CD8-positive, alpha-beta memory T cell (primary cell): ENCODE measurements around the gene VGF. TPM values are rescaled to one million over a fixed set of nuclear protein-coding genes. Genes with fewer than 3 reads are reported as not detected.
"Not testable (repeated sequence)": the region's sequence is repeated elsewhere in the genome, so short reads cannot be mapped to it uniquely, and the experiment has no call there.

Experiments used
- CTCF ChIA-PET: fragments of 350-600 bp; sonication (Branson Sonifier 250); formaldehyde crosslinking; loops from one replicate; lab custom pipeline; 2021; ENCODE audit warnings: antibody characterized with exemption; lab: Charles Lee
- POLR2A ChIA-PET: fragments of 350-600 bp; sonication (Branson Sonifier 250); formaldehyde crosslinking; loops from one replicate; lab custom pipeline; 2021; ENCODE audit warnings: antibody characterized with exemption; lab: Charles Lee
- DNase-seq, 5 donors: peaks; one replicate each; pipeline versions ENCODE4 v3.0.0 to v3.0.0-alpha.2; 2020 to 2022; ENCODE audit warnings: mixed read lengths in 1 of 5
- H3K27ac ChIP-seq: one replicate; pipeline ENCODE4 v1.7.0; 2013; ENCODE audit warnings: low read depth, mild to moderate bottlenecking, low read length, moderate library complexity
- H3K27me3 ChIP-seq: 2 replicates; pipeline ENCODE4 v1.7.0; 2013; ENCODE audit warnings: low read length, mild to moderate bottlenecking; ENCODE audit not compliant: insufficient read depth, poor library complexity, severe bottlenecking
- H3K36me3 ChIP-seq: 2 replicates; pipeline ENCODE4 v1.7.0; 2013; ENCODE audit warnings: mild to moderate bottlenecking, low read length, moderate library complexity; ENCODE audit not compliant: insufficient read depth
- H3K4me1 ChIP-seq: 2 replicates; pipeline ENCODE4 v1.7.0; 2013; ENCODE audit warnings: mild to moderate bottlenecking, low read length, moderate library complexity; ENCODE audit not compliant: insufficient read depth
- H3K4me3 ChIP-seq: 2 replicates; pipeline ENCODE4 v1.7.0; 2013; ENCODE audit warnings: mild to moderate bottlenecking, low read length
- H3K9me3 ChIP-seq: 2 replicates; pipeline ENCODE4 v1.7.0; 2013; ENCODE audit warnings: mild to moderate bottlenecking, low read length
- H3K27ac Mint-ChIP-seq, 8 donors: one replicate each; pipeline ENCODE4 v1.8.0; 2020 to 2021; ENCODE audit warnings: mixed read lengths in 8 of 8, mild to moderate bottlenecking in 6 of 8, inconsistent platforms in 3 of 8, moderate library complexity in 3 of 8
- H3K27me3 Mint-ChIP-seq, 2 donors: one replicate each; pipeline ENCODE4 v1.8.0; 2020 to 2021; ENCODE audit warnings: mixed read lengths in 2 of 2, mild to moderate bottlenecking in 1 of 2, moderate library complexity in 1 of 2
- H3K36me3 Mint-ChIP-seq, 3 donors: one replicate each; pipeline ENCODE4 v1.8.0; 2020 to 2021; ENCODE audit warnings: mixed read lengths in 3 of 3, inconsistent platforms in 1 of 3, mild to moderate bottlenecking in 1 of 3
- H3K4me1 Mint-ChIP-seq, 3 donors: one replicate each; pipeline ENCODE4 v1.8.0; 2020 to 2021; ENCODE audit warnings: mixed read lengths in 3 of 3, inconsistent platforms in 1 of 3, mild to moderate bottlenecking in 1 of 3
- H3K4me3 Mint-ChIP-seq, 7 donors: one replicate each; pipeline ENCODE4 v1.8.0; 2020 to 2021; ENCODE audit warnings: mixed read lengths in 7 of 7, mild to moderate bottlenecking in 6 of 7, moderate library complexity in 4 of 7, inconsistent platforms in 2 of 7
- H3K9me3 Mint-ChIP-seq, 5 donors: one replicate each; pipeline ENCODE4 v1.8.0; 2020 to 2022; ENCODE audit warnings: mixed read lengths in 5 of 5, mild to moderate bottlenecking in 3 of 5, moderate library complexity in 2 of 5, inconsistent platforms in 1 of 5
- polyA plus RNA-seq: library from polyadenylated mRNA; unstranded; fragments of 300-500 nt; fragmentation: Illumina TruSeq; gene quantifications from one replicate; pipeline ENCODE4 v1.2.3, GENCODE V29; 2021
- total RNA-seq, 2 experiments: library from RNA; stranded (reverse); gene quantifications; one replicate each; pipeline ENCODE4 v1.2.3, GENCODE V29; 2021

Gene VGF
- total and polyA plus RNA-seq, 3 experiments from 2014 or later: 0.13 to 0.16 TPM; not detected in 1

DNA sequence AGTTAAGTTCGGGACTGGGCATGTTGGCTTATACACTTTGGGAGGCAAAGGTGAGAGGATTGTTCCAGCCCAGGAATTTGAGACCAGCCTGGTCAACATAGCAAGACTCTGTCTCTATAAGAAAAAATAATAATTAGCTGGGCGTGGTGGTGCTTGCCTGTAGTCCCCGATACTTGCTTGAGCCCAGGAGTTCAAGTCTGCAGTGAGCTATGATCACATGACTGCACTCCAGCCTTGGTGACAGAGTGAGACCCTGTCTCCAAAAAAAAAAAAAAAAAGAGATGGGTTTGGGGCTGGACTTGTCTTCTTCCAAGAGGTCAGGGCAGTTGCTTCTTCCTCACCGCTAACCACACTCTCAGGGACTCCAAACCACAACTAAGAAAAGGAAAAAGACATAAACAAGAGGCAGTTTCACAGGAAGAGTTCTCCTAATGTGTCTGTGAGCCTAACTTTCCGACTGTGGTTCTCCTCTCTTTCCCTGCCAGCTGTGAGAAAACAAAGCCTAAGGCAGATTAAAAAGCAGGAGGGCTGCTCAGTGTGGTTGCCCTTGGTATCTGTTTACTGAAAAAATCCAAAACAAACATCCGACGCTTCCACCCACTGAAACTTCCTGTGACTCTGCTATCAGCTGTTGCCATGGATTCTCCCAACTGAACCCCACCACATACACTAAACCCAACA, 40.9 kb downstream of the VGF start:
- H3K9me3 Mint-ChIP-seq: no peaks in the 10 kb centered on the region
- ChIA-PET CTCF (interaction anchor here (2.2 kb wide), 1 partner anchor 19 kb away, joined by 14 read pairs; no protein-coding TSS in a partner anchor), POLR2A (no interaction called here)
- H3K4me3 ChIP-seq: no peak overlapping the region
- H3K27me3 Mint-ChIP-seq: peaks cover 53 to 77% of the 10 kb centered on the region in 2 donors
- peaks cover 9% of the 10 kb centered on the region for H3K27me3 ChIP-seq
- DNase-seq: no peak
- H3K27ac Mint-ChIP-seq: peak overlapping the region in 1 of 8 donors; percentile 30
- peaks cover 25 to 38% (median 27%) of the 10 kb centered on the region in 3 donors for H3K4me1 Mint-ChIP-seq
- H3K36me3 Mint-ChIP-seq: no peaks in the 10 kb centered on the region
- no peak overlapping the region for H3K4me3 Mint-ChIP-seq
- no peak overlapping the region for H3K27ac ChIP-seq
- H3K9me3 ChIP-seq: no peaks in the 10 kb centered on the region
- no peaks in the 10 kb centered on the region for H3K36me3 ChIP-seq
- H3K4me1 ChIP-seq: peaks cover 21% of the 10 kb centered on the region

DNA sequence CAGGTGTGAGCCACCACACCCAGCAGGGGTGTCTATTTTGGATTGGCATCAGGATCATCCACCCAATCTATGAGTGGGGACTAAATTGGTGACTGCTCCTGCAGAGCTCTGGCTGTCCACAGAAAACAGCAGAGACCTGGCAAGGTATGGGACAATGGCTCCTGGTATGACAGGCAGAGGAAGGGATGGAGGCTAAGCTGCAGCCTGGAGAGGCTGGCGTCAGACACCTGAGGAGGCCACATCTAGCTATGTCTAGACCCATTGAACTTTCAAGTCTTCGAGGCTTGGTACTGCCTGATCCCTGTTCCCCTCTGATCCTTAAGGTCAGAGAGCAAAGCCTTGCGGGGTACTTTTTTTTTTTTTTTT, 41.7 kb downstream of the VGF start:
- Mint-ChIP-seq H3K27ac (no peak overlapping the region), H3K27me3 (peaks cover 58 to 82% of the 10 kb centered on the region in 2 donors), H3K36me3 (no peaks in the 10 kb centered on the region), H3K4me1 (peaks cover 25 to 38% (median 27%) of the 10 kb centered on the region in 3 donors), H3K9me3 (no peaks in the 10 kb centered on the region), H3K4me3 (no peak overlapping the region)
- H3K4me3 ChIP-seq: no peak overlapping the region
- peaks cover 9% of the 10 kb centered on the region for H3K27me3 ChIP-seq
- no peaks in the 10 kb centered on the region for H3K36me3 ChIP-seq
- H3K4me1 ChIP-seq: peaks cover 21% of the 10 kb centered on the region
- ChIA-PET CTCF (interaction anchor here (2.2 kb wide), 1 partner anchor 20 kb away, joined by 14 read pairs; no protein-coding TSS in a partner anchor), POLR2A (no interaction called here)
- DNase-seq: no peak
- no peaks in the 10 kb centered on the region for H3K9me3 ChIP-seq
- no peak overlapping the region for H3K27ac ChIP-seq

DNA sequence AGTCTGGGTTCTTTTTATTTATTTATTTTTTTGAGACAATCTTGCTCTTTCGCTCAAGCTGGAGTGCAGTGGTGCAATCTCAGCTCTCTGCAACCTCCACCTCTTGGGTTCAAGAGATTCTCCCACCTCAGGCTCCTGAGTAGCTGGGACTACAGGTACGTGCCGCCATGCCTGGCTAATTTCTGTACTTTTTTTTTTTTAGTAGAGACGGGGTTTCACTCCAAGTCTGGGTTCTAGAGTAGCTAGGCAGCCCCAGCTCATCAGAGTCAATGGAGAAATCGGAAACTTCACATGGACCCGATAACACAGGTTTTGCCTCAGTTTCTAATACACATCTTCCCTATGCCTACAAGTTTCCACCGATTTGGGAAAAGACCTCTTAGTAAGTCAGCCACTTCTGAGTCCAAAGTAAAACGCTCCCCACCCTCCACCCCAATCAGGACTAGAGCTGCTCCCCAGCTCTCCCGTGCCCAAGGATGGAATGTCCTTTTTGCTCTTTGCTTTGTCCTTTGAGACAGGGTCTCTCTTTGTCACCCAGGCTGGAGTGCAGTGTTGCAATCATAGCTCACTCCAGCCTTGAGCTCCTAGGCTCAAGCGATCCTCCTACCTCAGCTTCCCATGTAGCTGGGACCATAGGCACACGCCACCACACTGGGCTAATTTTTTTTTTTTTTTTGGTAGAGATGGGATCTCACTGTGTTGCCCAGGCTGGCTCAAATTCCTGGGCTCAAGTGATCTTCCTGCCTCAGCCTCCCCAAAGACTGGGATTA, 42.3 kb downstream of the VGF start:
- H3K9me3 Mint-ChIP-seq: peaks cover 0 to 2% (median 0%) of the 10 kb centered on the region in 5 donors
- Histone ChIP-seq H3K27ac (no peak overlapping the region), H3K36me3 (no peaks in the 10 kb centered on the region), H3K4me1 (peaks cover 21% of the 10 kb centered on the region), H3K4me3 (no peak overlapping the region), H3K9me3 (no peaks in the 10 kb centered on the region), H3K27me3 (peaks cover 9% of the 10 kb centered on the region)
- H3K4me1 Mint-ChIP-seq: peaks cover 25 to 35% (median 27%) of the 10 kb centered on the region in 3 donors
- ChIA-PET CTCF (interaction anchor here (0.9 to 2.2 kb wide), 2 partner anchors 20 to 21 kb away, joined by 3 to 14 read pairs; no protein-coding TSS in a partner anchor), POLR2A (no interaction called here)
- H3K4me3 Mint-ChIP-seq: no peak overlapping the region
- no peak for DNase-seq
- peaks cover 59 to 81% of the 10 kb centered on the region in 2 donors for H3K27me3 Mint-ChIP-seq
- peak overlapping the region in 1 of 8 donors; percentile 15 for H3K27ac Mint-ChIP-seq
- H3K36me3 Mint-ChIP-seq: no peaks in the 10 kb centered on the region

DNA sequence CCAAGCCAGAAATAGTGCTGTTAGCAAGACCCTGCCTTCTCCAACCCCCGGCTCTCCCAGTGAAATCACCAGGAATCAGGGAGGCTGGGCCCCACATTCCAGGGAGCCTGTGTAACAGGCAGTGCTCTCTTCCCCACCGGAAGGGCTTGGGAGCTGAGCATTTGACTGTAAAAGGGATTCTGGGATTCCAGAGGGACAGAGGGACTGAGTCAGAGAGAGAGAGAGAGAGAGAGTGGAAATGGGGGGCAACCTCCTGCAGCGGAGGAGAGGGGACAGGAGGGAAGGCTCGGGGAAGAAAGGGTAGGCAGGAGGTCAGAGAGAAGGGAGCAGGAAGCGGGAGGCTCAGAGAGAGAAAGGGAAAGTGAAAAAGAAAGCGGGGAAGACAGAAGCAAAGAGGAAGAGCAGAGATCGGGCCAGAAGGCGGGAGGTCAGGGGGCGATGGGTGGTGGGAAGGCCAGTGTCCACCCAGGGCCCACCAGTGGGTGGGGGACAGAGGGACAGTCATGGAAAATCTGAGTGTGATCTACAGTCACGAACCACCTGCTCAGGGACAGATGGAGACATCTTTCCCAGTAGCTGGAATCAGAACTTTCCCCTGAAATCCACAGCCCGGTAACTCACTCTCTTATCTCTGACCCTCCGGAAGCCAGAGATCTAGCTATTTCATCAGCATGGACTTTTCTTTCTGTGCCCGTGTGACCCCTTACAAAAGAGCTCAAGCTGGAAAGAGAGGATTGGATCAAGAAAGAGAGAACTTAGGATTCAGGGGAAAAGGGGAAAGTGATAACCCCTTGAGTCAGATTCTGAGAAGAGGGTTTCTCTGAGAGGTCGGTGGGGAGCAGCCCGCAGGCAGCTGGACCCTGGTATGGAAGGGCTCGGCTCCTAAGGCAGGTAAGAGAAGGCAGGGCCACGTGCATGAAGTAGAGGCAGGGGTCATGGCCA, 43.1 kb downstream of the VGF start:
- peaks cover 56 to 76% of the 10 kb centered on the region in 2 donors for H3K27me3 Mint-ChIP-seq

DNA sequence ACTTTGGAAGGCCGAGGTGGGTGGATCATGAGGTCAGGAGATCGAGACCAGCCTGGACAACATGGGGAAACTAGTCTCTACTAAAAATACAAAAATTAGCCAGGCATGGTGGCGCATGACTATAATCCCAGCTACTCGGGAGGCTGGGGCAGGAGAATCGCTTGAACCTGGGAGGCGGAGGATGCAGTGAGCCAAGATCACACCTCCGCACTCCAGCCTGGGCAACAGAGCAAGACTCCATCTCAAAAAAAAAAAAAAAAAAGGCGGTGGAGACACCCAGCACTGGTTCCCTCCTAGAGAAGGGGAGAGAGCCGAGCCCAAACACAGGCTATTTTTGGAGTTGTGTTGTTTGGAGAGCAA, 43.8 kb downstream of the VGF start:
- H3K27me3 ChIP-seq, DNase-seq, H3K4me3 ChIP-seq, H3K9me3 ChIP-seq, H3K27ac Mint-ChIP-seq, CTCF ChIA-PET, H3K36me3 Mint-ChIP-seq, H3K9me3 Mint-ChIP-seq, H3K4me3 Mint-ChIP-seq, POLR2A ChIA-PET, H3K36me3 ChIP-seq, H3K27ac ChIP-seq: not testable (repeated sequence)
- Mint-ChIP-seq H3K4me1 (peaks cover 16 to 25% (median 18%) of the 10 kb centered on the region in 3 donors), H3K27me3 (peaks cover 56 to 73% of the 10 kb centered on the region in 2 donors)
- H3K4me1 ChIP-seq: peaks cover 14% of the 10 kb centered on the region

More for the DNA sequence above, 43.1 kb downstream of the VGF start:
- Mint-ChIP-seq H3K36me3 (no peaks in the 10 kb centered on the region), H3K9me3 (peaks cover 0 to 2% (median 0%) of the 10 kb centered on the region in 5 donors), H3K4me1 (peaks cover 23 to 32% (median 24%) of the 10 kb centered on the region in 3 donors), H3K4me3 (peak overlapping the region in 2 of 7 donors; percentile 15 to 27), H3K27ac (no peak overlapping the region)
- Histone ChIP-seq H3K9me3 (no peaks in the 10 kb centered on the region), H3K27ac (no peak overlapping the region), H3K36me3 (no peaks in the 10 kb centered on the region), H3K27me3 (peaks cover 5% of the 10 kb centered on the region), H3K4me3 (no peak overlapping the region), H3K4me1 (peaks cover 21% of the 10 kb centered on the region)
- CTCF ChIA-PET: interaction anchor here (0.9 kb wide), 1 partner anchor 22 kb away, joined by 3 read pairs; no protein-coding TSS in a partner anchor
- no peak for DNase-seq
- POLR2A ChIA-PET: no interaction called here

DNA sequence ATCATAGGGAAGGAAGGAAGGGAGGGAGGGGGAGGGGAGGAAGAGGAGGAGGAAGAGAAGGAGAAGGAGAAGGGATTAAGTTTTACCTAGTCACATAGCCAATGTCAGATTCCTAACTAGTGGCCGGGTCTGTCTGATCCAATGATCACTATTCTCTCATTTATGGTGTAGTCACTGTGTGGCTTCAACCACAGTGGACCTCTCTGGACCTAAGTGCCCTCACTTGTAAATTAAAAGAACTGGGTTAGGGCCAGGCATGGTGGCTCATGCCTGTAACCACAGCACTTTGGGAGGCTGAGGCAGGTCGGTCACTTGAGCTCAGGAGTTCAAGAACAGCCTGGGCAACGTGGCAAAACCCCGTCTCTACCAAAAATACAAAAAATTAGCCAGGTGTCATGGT, 45.1 kb downstream of the VGF start:
- Mint-ChIP-seq H3K4me1 (peaks cover 6 to 14% (median 8%) of the 10 kb centered on the region in 3 donors), H3K9me3 (peaks cover 0 to 2% (median 0%) of the 10 kb centered on the region in 5 donors), H3K27ac (no peak overlapping the region), H3K27me3 (peaks cover 48 to 66% of the 10 kb centered on the region in 2 donors), H3K4me3 (no peak overlapping the region), H3K36me3 (no peaks in the 10 kb centered on the region)
- Histone ChIP-seq H3K4me1 (peaks cover 7% of the 10 kb centered on the region), H3K27ac (no peak overlapping the region), H3K4me3 (no peak overlapping the region), H3K9me3 (no peaks in the 10 kb centered on the region), H3K27me3 (no peaks in the 10 kb centered on the region), H3K36me3 (no peaks in the 10 kb centered on the region)
- ChIA-PET CTCF (no interaction called here), POLR2A (no interaction called here)
- no peak for DNase-seq

DNA sequence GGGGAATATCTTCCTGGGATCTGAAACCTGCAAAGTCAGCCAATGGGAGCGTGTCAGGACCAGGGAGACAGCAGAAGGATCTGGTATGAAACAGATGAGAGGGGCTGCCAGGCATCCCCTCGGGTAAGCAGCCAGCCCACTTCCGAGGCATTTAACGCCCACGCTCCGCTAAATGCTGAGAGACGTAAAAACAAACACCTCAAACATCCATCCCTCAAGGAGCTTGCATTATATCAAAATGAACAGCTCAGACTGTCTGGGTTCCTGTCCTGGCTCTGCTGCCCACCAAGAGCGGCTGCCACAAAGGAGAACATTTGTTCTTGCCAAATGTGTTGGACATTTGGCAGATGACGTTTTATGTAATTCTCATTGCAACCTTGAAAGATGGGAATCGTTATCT, 45.5 kb downstream of the VGF start:
- POLR2A ChIA-PET: no interaction called here
- CTCF ChIA-PET: no interaction called here
- Mint-ChIP-seq H3K4me3 (no peak overlapping the region), H3K27ac (no peak overlapping the region), H3K9me3 (peaks cover 0 to 2% (median 0%) of the 10 kb centered on the region in 5 donors), H3K36me3 (no peaks in the 10 kb centered on the region), H3K4me1 (peaks cover 5 to 12% (median 6%) of the 10 kb centered on the region in 3 donors), H3K27me3 (peaks cover 44 to 62% of the 10 kb centered on the region in 2 donors)
- Histone ChIP-seq H3K27ac (no peak overlapping the region), H3K4me1 (peaks cover 6% of the 10 kb centered on the region), H3K27me3 (no peaks in the 10 kb centered on the region), H3K36me3 (no peaks in the 10 kb centered on the region), H3K4me3 (no peak overlapping the region), H3K9me3 (no peaks in the 10 kb centered on the region)
- DNase-seq: no peak
